GM18502 (cell line): ENCODE data around the gene CCDC92B.
"Not testable (repeated sequence)": the region's sequence is repeated elsewhere in the genome, so short reads cannot be mapped to it uniquely, and the experiment has no call there.

ENCODE experiments used
- ATAC-seq: cut with Tn5 transposase; IDR thresholded peaks from one replicate; pipeline ENCODE4 v1.9.1; 2021; ENCODE audit warnings: mild to moderate bottlenecking; ENCODE audit not compliant: unreplicated experiment, poor library complexity

Gene CCDC92B

GRCh38 chr17:2691069-2691871, 58.2 kb downstream of the CCDC92B start:
- ATAC-seq = no peak

- ATAC-seq = no peak
These were observed 59.0 kb downstream of the CCDC92B start for GRCh38 chr17:2690165-2691068.

- no peak for ATAC-seq
These were observed 59.9 kb downstream of the CCDC92B start for GRCh38 chr17:2689411-2690164.

GRCh38 chr17:2688351-2689342, 60.8 kb downstream of the CCDC92B start:
- no peak for ATAC-seq

- ATAC-seq = no peak
These were observed 62.4 kb downstream of the CCDC92B start for GRCh38 chr17:2687074-2687418.

- no peak for ATAC-seq
These were observed 63.8 kb downstream of the CCDC92B start for GRCh38 chr17:2685696-2686095.

- ATAC-seq = no peak
These were observed 64.9 kb downstream of the CCDC92B start for GRCh38 chr17:2684549-2684948.

GRCh38 chr17:2683912-2684311, 65.5 kb downstream of the CCDC92B start:
- no peak for ATAC-seq

GRCh38 chr17:2682176-2682938, 67.1 kb downstream of the CCDC92B start:
- ATAC-seq = no peak

GRCh38 chr17:2681650-2682049, 67.8 kb downstream of the CCDC92B start:
- no peak for ATAC-seq

GRCh38 chr17:2680961-2681360, 68.5 kb downstream of the CCDC92B start:
- no peak for ATAC-seq

- ATAC-seq = not testable (repeated sequence)
These were observed 70.2 kb downstream of the CCDC92B start for GRCh38 chr17:2679247-2679646.
